ENCODE results near the gene SFMBT2.
A peak's percentile ranks its signal among the peaks of the same experiment; 100 is the strongest.
"Not testable (repeated sequence)": the region's sequence is repeated elsewhere in the genome, so short reads cannot be mapped to it uniquely, and the experiment has no call there.

SFMBT2 gene

DNA sequence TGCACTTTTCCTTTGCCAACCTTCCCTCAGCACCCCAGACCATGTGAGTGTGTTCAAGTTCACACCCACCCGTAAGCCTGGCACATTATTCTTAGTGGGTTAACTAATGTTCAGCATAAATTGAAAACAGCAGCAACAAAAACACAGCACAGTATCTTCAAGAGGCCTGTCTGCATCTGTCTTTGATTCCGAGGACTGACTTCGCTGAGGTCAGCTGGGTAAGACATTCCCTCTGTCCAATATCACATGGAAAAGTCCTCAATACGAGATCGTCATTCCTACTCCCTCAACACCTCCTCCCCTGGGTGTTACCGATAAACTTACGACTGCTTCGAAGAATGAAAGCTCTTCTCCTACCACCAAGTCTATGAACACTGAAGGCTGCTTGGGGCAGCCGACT is 218.8 kb downstream of the SFMBT2 start:
- no peak for ATAC-seq (replicated peaks)
- peaks cover 29 to 37% of the 10 kb centered on the region in 2 donors for H3K9me3 Mint-ChIP-seq
- no peaks in the 10 kb centered on the region for H3K27me3 Mint-ChIP-seq
- DNase-seq: no peak
- peak overlapping the region; percentile 99 for H3K27ac Mint-ChIP-seq
- peaks cover 46 to 70% of the 10 kb centered on the region in 2 donors for H3K4me1 Mint-ChIP-seq
- H3K4me3 Mint-ChIP-seq: peak overlapping the region; percentile 65 to 68
- peaks cover 87 to 90% of the 10 kb centered on the region in 2 donors for H3K36me3 Mint-ChIP-seq

DNA sequence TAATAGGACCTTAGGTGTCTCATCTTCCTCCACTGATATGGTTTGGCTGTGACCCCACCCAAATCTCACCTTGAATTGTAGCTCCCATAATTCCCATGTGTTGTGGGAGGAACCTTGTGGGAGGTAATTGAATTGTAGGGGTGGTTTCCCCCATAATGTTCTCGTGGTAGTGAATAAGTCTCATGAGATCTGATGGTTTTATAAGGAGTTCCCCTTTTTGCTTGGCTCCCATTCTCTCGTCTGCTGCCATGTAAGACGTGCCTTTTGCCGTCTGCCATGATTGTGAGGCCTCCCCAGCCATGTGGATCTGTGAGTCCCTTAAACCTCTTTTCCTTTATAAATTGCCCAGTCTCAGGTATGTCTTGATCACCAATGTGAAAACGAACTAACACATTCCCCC is 220.1 kb downstream of the SFMBT2 start:
- Mint-ChIP-seq H3K27ac (peak overlapping the region; percentile 99), H3K36me3 (peaks cover 85 to 88% of the 10 kb centered on the region in 2 donors), H3K4me1 (peaks cover 47 to 71% of the 10 kb centered on the region in 2 donors), H3K9me3 (peaks cover 24 to 32% of the 10 kb centered on the region in 2 donors), H3K4me3 (peak overlapping the region; percentile 65 to 70)
- not testable (repeated sequence) for ATAC-seq (replicated peaks); H3K27me3 Mint-ChIP-seq; DNase-seq

DNA sequence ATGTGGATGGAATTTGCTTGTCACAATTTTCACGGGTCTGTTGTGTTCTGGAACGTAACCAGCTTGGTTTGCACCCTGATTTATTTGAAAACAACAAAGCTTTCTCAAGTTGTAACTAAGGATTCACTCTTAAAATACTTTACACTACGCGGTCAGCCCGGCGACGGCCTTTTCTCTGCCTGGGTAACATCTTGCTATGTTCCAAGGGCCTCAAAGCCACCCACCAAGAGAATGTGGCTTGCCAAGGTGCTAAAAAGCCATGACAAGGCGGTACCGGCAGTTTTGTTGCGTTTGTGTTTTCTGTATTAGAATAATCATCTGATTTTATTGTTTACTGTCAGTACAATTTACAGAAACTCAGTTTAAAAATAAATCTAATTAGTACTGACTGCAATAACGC is 220.9 kb downstream of the SFMBT2 start:
- no peak overlapping the region for H3K4me3 Mint-ChIP-seq
- ATAC-seq (replicated peaks) (no peak), DNase-seq (no peak)
- H3K9me3 Mint-ChIP-seq: peaks cover 23 to 28% of the 10 kb centered on the region in 2 donors
- H3K36me3 Mint-ChIP-seq: peaks cover 85 to 88% of the 10 kb centered on the region in 2 donors
- H3K4me1 Mint-ChIP-seq: peaks cover 49 to 71% of the 10 kb centered on the region in 2 donors
- H3K27ac Mint-ChIP-seq: peak overlapping the region; percentile 96
- no peaks in the 10 kb centered on the region for H3K27me3 Mint-ChIP-seq

DNA sequence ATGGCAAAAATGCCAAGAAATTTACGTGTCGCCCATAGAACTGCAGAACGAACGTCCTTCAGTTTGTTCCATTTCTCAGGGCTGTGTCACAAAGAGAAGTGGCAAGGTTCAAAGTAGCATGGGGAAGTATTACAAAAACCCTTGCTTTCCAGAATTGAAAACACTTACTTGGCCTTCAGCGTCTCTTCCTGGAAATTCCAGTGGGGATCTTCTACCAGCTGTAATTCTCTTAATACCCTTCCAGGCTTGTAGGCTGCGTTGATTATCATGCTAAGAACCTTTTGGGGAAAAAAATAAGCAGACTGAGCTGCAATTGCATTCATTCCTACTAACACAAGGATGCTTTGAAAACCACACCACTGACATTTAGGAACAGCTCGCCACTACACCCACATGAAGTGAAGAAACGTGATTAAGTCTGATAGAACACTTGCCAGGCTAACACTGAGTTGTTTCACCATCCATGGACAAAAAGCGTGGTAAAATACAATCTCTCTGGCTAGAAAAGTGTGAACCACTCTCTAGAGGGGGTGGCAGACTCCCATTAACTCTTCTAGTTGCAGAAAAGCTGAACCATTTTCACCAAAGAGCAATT is 222.3 kb downstream of the SFMBT2 start:
- H3K36me3 Mint-ChIP-seq: peaks cover 85 to 88% of the 10 kb centered on the region in 2 donors

DNA sequence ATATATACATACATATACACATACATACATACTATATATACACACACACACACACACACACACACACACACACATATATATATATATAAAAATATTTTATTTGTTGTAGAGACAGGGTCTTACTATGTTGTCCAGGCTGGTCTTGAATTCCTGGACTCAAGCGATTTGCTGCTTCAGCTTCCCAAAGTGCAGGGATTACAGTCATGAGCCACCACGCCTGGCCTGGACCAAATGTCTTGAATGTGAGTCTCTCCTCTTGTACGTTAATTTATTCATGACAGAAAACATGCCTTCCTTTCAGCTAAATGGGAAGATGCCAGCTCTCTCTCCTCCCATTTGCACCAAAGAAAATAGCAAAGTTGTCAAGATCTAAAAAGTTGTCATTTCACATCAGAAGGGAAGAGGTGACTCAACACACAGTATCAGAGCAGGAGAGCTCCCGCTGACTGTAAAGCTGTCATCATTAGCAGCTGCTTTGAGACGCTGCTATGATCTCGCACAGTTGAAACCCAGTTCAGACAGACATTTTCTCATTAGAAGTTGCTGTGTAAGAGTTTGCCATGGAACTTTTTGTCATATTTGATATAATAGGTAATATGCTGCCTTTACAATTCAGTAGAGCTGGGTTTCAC is 224.3 kb downstream of the SFMBT2 start:
- peak overlapping the region; percentile 81 for H3K27ac Mint-ChIP-seq
- no peak for ATAC-seq (replicated peaks)

More for the DNA sequence above, 222.3 kb downstream of the SFMBT2 start:
- Mint-ChIP-seq H3K9me3 (peaks cover 29 to 34% of the 10 kb centered on the region in 2 donors), H3K27me3 (no peaks in the 10 kb centered on the region), H3K27ac (no peak overlapping the region), H3K4me1 (peaks cover 54 to 71% of the 10 kb centered on the region in 2 donors), H3K4me3 (no peak overlapping the region)
- DNase-seq (no peak), ATAC-seq (replicated peaks) (no peak)

DNA sequence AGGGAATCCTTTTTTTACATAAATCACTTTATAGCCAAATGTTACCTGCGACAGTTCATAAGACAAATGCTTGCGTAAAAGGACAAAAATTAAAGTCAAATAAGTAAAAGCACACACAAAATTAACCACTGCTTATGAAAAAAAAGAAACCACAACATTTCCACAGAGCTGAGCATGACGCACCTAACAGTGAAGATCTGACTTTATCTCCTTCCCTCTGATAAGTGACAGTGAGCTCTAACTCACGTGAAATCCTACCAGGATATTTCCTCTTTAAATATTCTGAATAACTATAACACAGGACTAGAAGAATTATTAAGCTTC is 225.5 kb downstream of the SFMBT2 start:
- Mint-ChIP-seq H3K4me1 (peaks cover 34 to 52% of the 10 kb centered on the region in 2 donors), H3K27ac (peak overlapping the region; percentile 94), H3K4me3 (peak overlapping the region; percentile 35 to 64), H3K36me3 (peaks cover 84 to 85% of the 10 kb centered on the region in 2 donors), H3K9me3 (peaks cover 22 to 26% of the 10 kb centered on the region in 2 donors), H3K27me3 (no peaks in the 10 kb centered on the region)
- no peak for DNase-seq
- ATAC-seq (replicated peaks): peak; percentile 74 to 78

More for the DNA sequence above, 224.3 kb downstream of the SFMBT2 start:
- Mint-ChIP-seq H3K4me3 (no peak overlapping the region), H3K27me3 (no peaks in the 10 kb centered on the region), H3K9me3 (peaks cover 29 to 34% of the 10 kb centered on the region in 2 donors), H3K36me3 (peaks cover 90% of the 10 kb centered on the region in 2 donors), H3K4me1 (peaks cover 42 to 61% of the 10 kb centered on the region in 2 donors)
- no peak for DNase-seq

DNA sequence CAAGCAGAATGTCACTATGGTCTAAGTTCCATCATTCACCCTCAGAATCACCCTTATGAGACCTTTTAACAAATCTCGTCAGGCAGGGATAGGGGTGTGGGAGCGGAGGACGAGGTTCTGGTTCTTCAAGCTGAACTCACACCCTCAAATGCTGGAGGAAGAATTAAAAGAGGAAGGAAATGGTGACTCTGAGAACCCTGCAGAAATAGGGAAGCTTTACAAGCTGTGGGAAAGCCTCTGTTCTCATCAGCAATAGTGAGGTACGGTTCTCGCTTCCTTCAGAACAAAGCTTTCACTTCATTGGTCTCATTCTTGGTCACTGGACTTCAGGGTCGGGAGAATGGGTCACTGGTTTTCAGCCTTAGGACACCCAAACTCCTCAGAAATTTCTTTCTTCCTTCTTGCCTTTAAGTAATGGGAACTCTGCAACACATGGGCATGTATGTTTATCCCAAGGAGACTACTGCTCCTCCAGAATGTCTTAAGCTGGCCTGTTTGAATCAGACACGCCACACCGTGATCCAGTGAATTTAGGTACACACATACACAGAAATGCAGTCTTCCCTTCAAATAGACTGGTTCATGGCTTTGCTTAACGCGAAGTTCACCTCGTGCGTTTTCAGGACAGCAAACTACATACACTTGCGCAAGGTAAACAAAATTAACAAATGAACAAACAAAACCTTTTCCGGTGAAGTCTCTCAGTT is 226.0 kb downstream of the SFMBT2 start:
- Mint-ChIP-seq H3K27me3 (no peaks in the 10 kb centered on the region), H3K9me3 (peaks cover 22 to 26% of the 10 kb centered on the region in 2 donors), H3K36me3 (peaks cover 85 to 86% of the 10 kb centered on the region in 2 donors), H3K27ac (peak overlapping the region; percentile 94), H3K4me3 (peak overlapping the region; percentile 48 to 64), H3K4me1 (peaks cover 34 to 52% of the 10 kb centered on the region in 2 donors)
- peak; percentile 86 to 89 for ATAC-seq (replicated peaks)
- DNase-seq: peak; percentile 47

DNA sequence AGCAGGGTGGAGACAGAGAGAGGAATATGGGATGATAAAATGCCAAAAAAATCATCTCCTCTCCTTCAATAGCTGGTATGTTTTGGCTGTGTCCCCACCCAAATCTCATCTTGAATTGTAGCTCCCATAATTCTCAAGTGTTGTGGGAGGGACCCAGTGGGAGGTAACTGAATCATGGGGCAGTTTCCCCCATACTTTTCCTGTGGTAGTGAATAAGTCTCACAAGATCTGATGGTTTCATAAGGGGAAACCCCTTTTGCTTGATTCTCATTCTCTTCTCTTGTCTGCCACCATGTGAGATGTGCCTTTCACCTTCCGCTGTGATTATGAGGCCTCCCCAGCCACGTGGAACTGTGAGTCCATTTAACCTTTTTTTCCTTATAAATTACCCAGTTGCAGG is 226.7 kb downstream of the SFMBT2 start:
- H3K27me3 Mint-ChIP-seq: not testable (repeated sequence)
- H3K9me3 Mint-ChIP-seq: peaks cover 18 to 22% of the 10 kb centered on the region in 2 donors
- ATAC-seq (replicated peaks) (peak; percentile 29), DNase-seq (peak; percentile 21)
- H3K4me1 Mint-ChIP-seq: peaks cover 30 to 46% of the 10 kb centered on the region in 2 donors
- peaks cover 78 to 79% of the 10 kb centered on the region in 2 donors for H3K36me3 Mint-ChIP-seq
- peak overlapping the region; percentile 94 for H3K27ac Mint-ChIP-seq
- H3K4me3 Mint-ChIP-seq: peak overlapping the region; percentile 8 to 48

DNA sequence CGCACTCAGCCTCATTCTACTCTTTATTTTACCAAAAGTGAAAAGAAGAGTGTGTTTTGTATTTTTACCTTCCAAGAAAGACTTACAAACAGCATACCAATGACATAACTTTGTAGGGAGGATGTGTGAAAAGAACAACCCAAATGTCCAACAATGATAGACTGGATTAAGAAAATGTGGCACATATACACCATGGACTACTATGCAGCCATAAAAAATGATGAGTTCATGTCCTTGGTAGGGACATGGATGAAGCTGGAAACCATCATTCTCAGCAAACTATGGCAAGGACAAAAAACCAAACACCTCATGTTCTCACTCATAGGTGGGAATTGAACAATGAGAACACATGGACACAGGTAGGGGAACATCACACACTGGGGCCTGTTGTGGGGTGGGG is 228.5 kb downstream of the SFMBT2 start:
- H3K9me3 Mint-ChIP-seq: peaks cover 20 to 25% of the 10 kb centered on the region in 2 donors
- H3K27ac Mint-ChIP-seq: peak overlapping the region; percentile 75
- peaks cover 27 to 40% of the 10 kb centered on the region in 2 donors for H3K4me1 Mint-ChIP-seq
- ATAC-seq (replicated peaks); H3K27me3 Mint-ChIP-seq; H3K4me3 Mint-ChIP-seq; DNase-seq: not testable (repeated sequence)
- peaks cover 71 to 74% of the 10 kb centered on the region in 2 donors for H3K36me3 Mint-ChIP-seq

DNA sequence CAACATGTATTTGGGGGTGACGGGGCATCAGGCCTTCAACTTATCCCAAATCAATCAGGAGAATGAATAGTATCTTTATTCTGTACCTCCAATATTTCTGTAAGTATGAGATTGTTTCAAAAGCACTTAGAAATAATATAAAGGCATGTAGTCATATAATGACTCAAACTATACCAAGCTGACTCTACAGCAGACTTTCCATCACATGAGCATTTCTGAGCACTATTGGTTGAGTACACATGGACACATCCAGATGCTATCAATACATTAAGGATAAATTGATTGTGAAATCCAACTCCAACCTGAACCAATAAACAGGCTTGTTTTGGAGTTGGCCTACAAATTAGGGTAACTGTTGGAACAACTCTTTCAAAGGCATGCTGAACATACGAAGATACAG is 229.4 kb downstream of the SFMBT2 start:
- Mint-ChIP-seq H3K27ac (no peak overlapping the region), H3K4me1 (peaks cover 24 to 32% of the 10 kb centered on the region in 2 donors), H3K27me3 (no peaks in the 10 kb centered on the region), H3K9me3 (peaks cover 21 to 25% of the 10 kb centered on the region in 2 donors), H3K36me3 (peaks cover 69 to 74% of the 10 kb centered on the region in 2 donors), H3K4me3 (no peak overlapping the region)
- ATAC-seq (replicated peaks) (no peak), DNase-seq (no peak)

DNA sequence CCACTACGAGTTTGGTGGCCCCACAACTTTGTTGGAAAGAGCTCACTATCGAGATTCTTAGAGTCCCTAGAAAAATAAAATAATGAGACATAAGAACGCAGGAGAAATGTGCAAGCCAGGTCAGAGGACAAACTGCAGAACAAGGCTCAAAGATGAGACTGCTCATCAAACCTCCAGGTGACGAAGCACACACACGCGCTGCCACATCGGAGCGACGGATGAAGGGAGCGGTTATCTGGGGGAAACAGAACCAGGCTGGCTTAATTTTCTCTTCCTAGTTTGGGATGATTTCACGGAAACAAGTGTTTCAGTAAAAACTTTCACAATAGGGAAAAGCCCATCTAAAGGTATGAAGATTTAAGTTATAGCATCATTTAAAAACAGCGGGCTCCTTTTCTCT is 231.3 kb downstream of the SFMBT2 start:
- no peak for ATAC-seq (replicated peaks)

DNA sequence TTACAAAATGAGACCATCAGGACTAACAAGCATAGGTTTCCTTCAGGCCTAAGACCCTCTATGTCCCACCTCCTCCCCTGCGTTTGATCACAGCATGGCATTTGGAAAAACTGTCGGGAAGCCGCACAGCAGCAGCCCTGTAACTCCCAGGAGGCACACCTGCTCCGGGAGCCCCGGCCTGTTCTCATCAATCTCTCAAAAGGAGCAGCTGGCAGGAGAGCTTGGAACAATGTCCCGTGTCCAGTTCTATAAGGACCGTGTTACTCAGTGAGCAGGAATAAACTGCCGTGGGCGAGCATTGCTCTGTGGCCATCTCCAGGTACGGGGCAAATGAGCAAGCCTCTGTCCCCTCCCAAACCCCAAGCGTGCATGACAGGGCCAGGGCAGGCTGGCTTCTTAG is 236.9 kb downstream of the SFMBT2 start:
- H3K9me3 Mint-ChIP-seq: peaks cover 9 to 12% of the 10 kb centered on the region in 2 donors

More for the DNA sequence above, 231.3 kb downstream of the SFMBT2 start:
- H3K9me3 Mint-ChIP-seq: peaks cover 22 to 27% of the 10 kb centered on the region in 2 donors
- H3K4me1 Mint-ChIP-seq: peaks cover 16 to 17% of the 10 kb centered on the region in 2 donors
- H3K4me3 Mint-ChIP-seq: no peak overlapping the region
- H3K27ac Mint-ChIP-seq: no peak overlapping the region
- H3K27me3 Mint-ChIP-seq: no peaks in the 10 kb centered on the region
- no peak for DNase-seq
- H3K36me3 Mint-ChIP-seq: peaks cover 70 to 76% of the 10 kb centered on the region in 2 donors

DNA sequence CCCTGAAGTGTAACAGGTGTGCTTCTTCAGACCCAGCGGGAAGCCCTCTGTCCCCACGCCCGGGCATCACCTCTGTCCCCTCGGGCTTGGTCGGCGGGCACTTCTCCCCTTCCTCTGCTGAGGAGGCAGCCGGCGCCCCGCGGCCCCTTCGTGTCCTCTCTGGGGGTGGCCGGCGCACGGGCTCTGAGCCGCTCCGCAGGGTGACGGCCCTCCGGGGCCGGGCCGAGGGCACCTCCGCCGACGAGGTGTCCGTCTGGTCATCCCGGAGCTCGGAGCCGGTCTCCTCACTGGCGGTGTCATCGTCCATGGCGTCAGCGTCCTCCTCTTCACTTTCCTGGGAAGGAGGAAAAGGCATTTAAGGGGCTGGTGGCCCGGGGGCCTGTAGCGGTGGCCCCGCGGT is 239.0 kb downstream of the SFMBT2 start:
- Mint-ChIP-seq H3K36me3 (peaks cover 72 to 85% of the 10 kb centered on the region in 2 donors), H3K4me1 (peaks cover 0 to 3% of the 10 kb centered on the region in 2 donors), H3K9me3 (peaks cover 6 to 9% of the 10 kb centered on the region in 2 donors), H3K4me3 (no peak overlapping the region), H3K27me3 (no peaks in the 10 kb centered on the region), H3K27ac (no peak overlapping the region)
- ATAC-seq (replicated peaks): no peak
- DNase-seq: no peak

More for the DNA sequence above, 236.9 kb downstream of the SFMBT2 start:
- ATAC-seq (replicated peaks) (no peak), DNase-seq (no peak)
- Mint-ChIP-seq H3K27me3 (no peaks in the 10 kb centered on the region), H3K36me3 (peaks cover 68 to 80% of the 10 kb centered on the region in 2 donors), H3K27ac (no peak overlapping the region), H3K4me3 (no peak overlapping the region), H3K4me1 (peaks cover 0 to 3% of the 10 kb centered on the region in 2 donors)

DNA sequence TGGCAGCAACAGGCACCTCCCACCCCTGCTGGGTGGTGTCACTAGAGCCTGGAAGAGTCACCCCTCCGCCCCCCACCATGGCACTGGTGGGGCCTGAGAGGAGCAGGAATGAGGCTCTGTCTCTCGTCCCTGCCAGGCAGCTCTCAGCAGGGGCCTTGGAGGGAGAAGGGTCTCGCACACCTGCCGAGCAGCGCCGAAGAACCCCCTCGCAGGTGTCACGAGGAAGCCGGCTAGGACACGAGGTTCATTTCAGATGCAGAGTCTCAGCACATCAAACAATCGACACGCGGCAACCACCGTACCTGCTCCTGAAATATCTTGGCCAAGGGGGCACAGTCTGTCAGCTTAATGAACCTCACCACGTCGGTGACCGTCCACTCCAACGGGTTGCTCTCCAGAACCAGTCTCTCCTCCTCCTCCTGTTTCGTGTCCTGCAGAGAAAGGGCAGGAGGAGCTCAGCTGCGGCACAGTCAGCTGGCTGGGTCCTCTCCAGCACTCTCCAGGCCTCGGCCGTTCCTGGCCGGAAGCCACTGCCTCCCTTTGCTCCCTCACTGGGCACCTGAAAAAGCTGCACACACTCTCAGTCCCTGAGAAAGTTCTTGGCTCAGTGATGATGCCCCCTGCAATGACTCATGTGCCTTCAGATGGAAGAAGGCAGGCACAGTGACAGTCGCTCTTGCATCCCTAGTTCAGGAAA is 240.1 kb downstream of the SFMBT2 start:
- H3K27ac Mint-ChIP-seq: no peak overlapping the region
- H3K36me3 Mint-ChIP-seq: peaks cover 71 to 83% of the 10 kb centered on the region in 2 donors
- H3K27me3 Mint-ChIP-seq: no peaks in the 10 kb centered on the region
- H3K4me3 Mint-ChIP-seq: no peak overlapping the region
- H3K4me1 Mint-ChIP-seq: peaks cover 0 to 3% of the 10 kb centered on the region in 2 donors
- H3K9me3 Mint-ChIP-seq: peaks cover 6 to 8% of the 10 kb centered on the region in 2 donors
- no peak for ATAC-seq (replicated peaks)
- no peak for DNase-seq

All from stimulated activated naive B cell treated with anti-CD40 and anti-IgM and Interleukin-4, amounts not matched to agents 10 μg/mL and 1 μg/mL and 100 μg/mL, for 72 hours (primary cell).